H1 (cell line): ENCODE results near the gene CDK9. TPM values are rescaled to one million over a fixed set of nuclear protein-coding genes. Genes with fewer than 3 reads are reported as not detected.

Source experiments
- CTCF ChIA-PET: fragments of 300-600 bp; sonication (Branson Sonifier 250); formaldehyde crosslinking; loops from one replicate; lab custom pipeline; 2021; ENCODE audit not compliant: partially characterized antibody; lab: Charles Lee
- POLR2A ChIA-PET: fragments of 300-600 bp; sonication (Branson Sonifier 250); formaldehyde crosslinking; loops from one replicate; lab custom pipeline; 2021; ENCODE audit warnings: inconsistent platforms; ENCODE audit not compliant: partially characterized antibody; lab: Charles Lee
- DNase-seq, 2 experiments: peaks; one replicate each; pipeline versions ENCODE4 v3.0.0 to v3.0.0-alpha.2; 2010 to 2022; ENCODE audit warnings: low spot score in 2 of 2, low read depth in 1 of 2, mixed read lengths in 1 of 2
- FAIRE-seq: peaks from 2 replicates; lab custom pipeline; 2011; peaks lifted over from hg19 to GRCh38; lab: Jason Lieb, UNC
- H2AFZ ChIP-seq: 2 replicates; pipeline ENCODE4 v1.8.1; 2012; ENCODE audit warnings: low read length, inconsistent platforms
- H2AK5ac ChIP-seq: 2 replicates; pipeline ENCODE4 v1.6.1; 2013; ENCODE audit warnings: low read depth, low read length
- H2BK120ac ChIP-seq: replicated peaks from 2 replicates; pipeline ENCODE3; 2013; ENCODE audit warnings: low read depth, low read length, inconsistent platforms
- H2BK12ac ChIP-seq: 2 replicates; pipeline ENCODE4 v1.6.1; 2013; ENCODE audit warnings: low read depth, low read length
- H2BK15ac ChIP-seq: 2 replicates; pipeline ENCODE4 v1.6.1; 2013; ENCODE audit warnings: low read length
- H2BK20ac ChIP-seq: 2 replicates; pipeline ENCODE4 v1.6.1; 2013; ENCODE audit warnings: low read length
- H2BK5ac ChIP-seq: 2 replicates; pipeline ENCODE4 v1.6.1; 2013; ENCODE audit warnings: low read depth, low read length
- H3K14ac ChIP-seq: 2 replicates; pipeline ENCODE4 v1.6.1; 2013; ENCODE audit warnings: inconsistent platforms; ENCODE audit not compliant: insufficient read length
- H3K18ac ChIP-seq: 2 replicates; pipeline ENCODE4 v1.6.1; 2013; ENCODE audit warnings: low read length; ENCODE audit errors: extremely low read depth
- H3K23ac ChIP-seq: 2 replicates; pipeline ENCODE4 v1.6.1; 2013; ENCODE audit warnings: inconsistent platforms; ENCODE audit not compliant: insufficient read length
- H3K23me2 ChIP-seq: 2 replicates; pipeline ENCODE4 v1.6.1; 2013; ENCODE audit warnings: low read depth, low read length
- H3K27ac ChIP-seq: 2 replicates; pipeline ENCODE4 v1.6.1; 2011; ENCODE audit warnings: low read depth, low read length, inconsistent platforms
- H3K27me3 ChIP-seq, 4 experiments: replicated peaks in 1 of 4; 1 replicate in 1 of 4; 2 replicates in 3 of 4; pipeline versions ENCODE4 v1.6.1 to v1.8.1; 2011 to 2013; ENCODE audit warnings: low read length in 3 of 4, mild to moderate bottlenecking in 3 of 4, inconsistent platforms in 2 of 4, mixed read lengths in 2 of 4, moderate library complexity in 1 of 4; ENCODE audit not compliant: control insufficient read depth in 3 of 4, insufficient read depth in 3 of 4; ENCODE audit errors: extremely low read depth in 1 of 4
- H3K36me3 ChIP-seq, 4 experiments: 2 replicates each; pipeline versions ENCODE4 v1.6.1 to v1.8.1; 2011 to 2013; ENCODE audit warnings: mild to moderate bottlenecking in 4 of 4, low read length in 3 of 4, moderate library complexity in 2 of 4, control low read depth in 1 of 4, inconsistent platforms in 1 of 4; ENCODE audit not compliant: insufficient read depth in 4 of 4, control insufficient read depth in 2 of 4
- H3K4ac ChIP-seq: replicated peaks from 2 replicates; pipeline ENCODE3; 2013; ENCODE audit warnings: low read length, low read depth, mixed read lengths, inconsistent platforms; ENCODE audit not compliant: insufficient read length
- H3K4me1 ChIP-seq, 4 experiments: replicated peaks in 1 of 4; 1 replicate in 1 of 4; 2 replicates in 3 of 4; pipeline versions ENCODE4 v1.6.1 to v1.8.1; 2011 to 2013; ENCODE audit warnings: low read length in 3 of 4, inconsistent platforms in 2 of 4, mixed read lengths in 1 of 4; ENCODE audit not compliant: insufficient read depth in 4 of 4, control insufficient read depth in 3 of 4
- H3K4me2 ChIP-seq, 2 experiments: 2 replicates each; pipeline versions ENCODE4 v1.6.1 to v1.8.1; 2011 to 2013; ENCODE audit warnings: low read depth in 2 of 2, low read length in 2 of 2, control low read depth in 1 of 2, inconsistent platforms in 1 of 2, mild to moderate bottlenecking in 1 of 2; ENCODE audit not compliant: insufficient read depth in 1 of 2
- H3K4me3 ChIP-seq, 4 experiments: fragments of 200-600, 300-600 bp in 1 of 4; sonication (generic), shearing (Covaris generic), sonication (Bioruptor Twin) in 1 of 4; 2 replicates each; pipeline versions ENCODE4 v1.5.1 to v1.8.1; 2011 to 2016; ENCODE audit warnings: low read length in 4 of 4, low read depth in 3 of 4, control low read depth in 2 of 4, inconsistent platforms in 2 of 4, mild to moderate bottlenecking in 2 of 4, mixed read lengths in 1 of 4, moderate library complexity in 1 of 4; ENCODE audit not compliant: insufficient read depth in 2 of 4; ENCODE audit errors: extremely low read depth in 1 of 4
- H3K56ac ChIP-seq: replicated peaks from 2 replicates; pipeline ENCODE3; 2013; ENCODE audit warnings: low read depth, mild to moderate bottlenecking, mixed read lengths, low read length, inconsistent platforms; ENCODE audit not compliant: insufficient read length
- H3K79me1 ChIP-seq: 2 replicates; pipeline ENCODE4 v1.6.1; 2013; ENCODE audit warnings: low read depth, low read length, control low read depth
- H3K79me2 ChIP-seq, 2 experiments: 2 replicates each; pipeline versions ENCODE4 v1.6.1 to v1.8.1; 2012 to 2013; ENCODE audit warnings: low read length in 2 of 2, mild to moderate bottlenecking in 2 of 2, inconsistent platforms in 1 of 2; ENCODE audit not compliant: insufficient read depth in 2 of 2, control insufficient read depth in 1 of 2
- H3K9ac ChIP-seq, 4 experiments: replicated peaks in 1 of 4; 1 replicate in 1 of 4; 2 replicates in 3 of 4; pipeline versions ENCODE4 v1.6.1 to v1.8.1; 2011 to 2013; ENCODE audit warnings: low read depth in 3 of 4, low read length in 3 of 4, control low read depth in 2 of 4, mild to moderate bottlenecking in 2 of 4, moderate library complexity in 2 of 4, inconsistent platforms in 1 of 4; ENCODE audit errors: extremely low read depth in 1 of 4
- H3K9me3 ChIP-seq, 2 experiments: 2 replicates each; pipeline versions ENCODE4 v1.6.1 to v1.8.1; 2012 to 2013; ENCODE audit warnings: mild to moderate bottlenecking in 2 of 2, moderate library complexity in 2 of 2, control low read depth in 1 of 2, inconsistent platforms in 1 of 2, low read depth in 1 of 2, low read length in 1 of 2, mixed read lengths in 1 of 2; ENCODE audit not compliant: insufficient read depth in 2 of 2
- H4K20me1 ChIP-seq, 2 experiments: replicated peaks in 1 of 2; 2 replicates each; pipeline versions ENCODE3 to v1.8.1; 2011 to 2013; ENCODE audit warnings: inconsistent platforms in 2 of 2, low read length in 2 of 2, mild to moderate bottlenecking in 1 of 2; ENCODE audit not compliant: insufficient read depth in 2 of 2, control insufficient read depth in 1 of 2
- H4K5ac ChIP-seq: 2 replicates; pipeline ENCODE4 v1.6.1; 2013; ENCODE audit warnings: low read length, low read depth, mixed read lengths, inconsistent platforms; ENCODE audit not compliant: insufficient read length
- H4K8ac ChIP-seq: 2 replicates; pipeline ENCODE4 v1.8.0; 2013; ENCODE audit warnings: mild to moderate bottlenecking, moderate library complexity, low read length, inconsistent platforms; ENCODE audit not compliant: insufficient read depth; ENCODE audit errors: extremely low read depth
- H4K91ac ChIP-seq: replicated peaks from 2 replicates; pipeline ENCODE3; 2013; ENCODE audit warnings: low read length, mixed read lengths, inconsistent platforms; ENCODE audit not compliant: insufficient read length
- BCL11A ChIP-seq, 2 experiments: IDR thresholded peaks; one replicate each; pipeline ENCODE4 v1.6.1; 2011; ENCODE audit warnings: low read depth in 2 of 2, low read length in 2 of 2, mild to moderate bottlenecking in 2 of 2
- BRCA1 ChIP-seq: IDR thresholded peaks from 2 replicates; pipeline ENCODE4 v1.6.1; 2012; ENCODE audit warnings: low read depth, low read length, improper control_type of control experiment
- CBX5 ChIP-seq: fragments of 300-800, 300-1000 bp; sonication (generic); IDR thresholded peaks from 2 replicates; pipeline ENCODE4 v1.7.1; 2016; ENCODE audit warnings: antibody characterized with exemption, low read length, low read depth
- EP300 ChIP-seq, 2 experiments: IDR thresholded peaks; 1 replicate in 1 of 2; 2 replicates in 1 of 2; pipeline ENCODE4 v1.6.1; 2011 to 2012; ENCODE audit warnings: low read depth in 2 of 2, low read length in 2 of 2, mild to moderate bottlenecking in 2 of 2, borderline replicate concordance in 1 of 2, inconsistent platforms in 1 of 2, moderate library complexity in 1 of 2
- HDAC6 ChIP-seq: IDR thresholded peaks from one replicate; pipeline ENCODE4 v1.7.1; 2012; ENCODE audit warnings: low read depth, mild to moderate bottlenecking, inconsistent platforms, low read length, moderate library complexity
- KDM4A ChIP-seq: IDR thresholded peaks from one replicate; pipeline ENCODE4 v1.7.1; 2012; ENCODE audit warnings: low read depth, mild to moderate bottlenecking, moderate library complexity, low read length, inconsistent platforms; ENCODE audit not compliant: severe bottlenecking
- SIRT6 ChIP-seq: IDR thresholded peaks from one replicate; pipeline ENCODE4 v1.7.1; 2012; ENCODE audit warnings: low read length, inconsistent platforms
- TCF12 ChIP-seq: IDR thresholded peaks from 2 replicates; pipeline ENCODE4 v1.6.1; 2011; ENCODE audit warnings: low read depth, mild to moderate bottlenecking, low read length
- USF2 ChIP-seq: IDR thresholded peaks from 2 replicates; pipeline ENCODE4 v1.6.1; 2011; ENCODE audit warnings: low read length, improper control_type of control experiment
- ZNF274 ChIP-seq: IDR thresholded peaks from 2 replicates; pipeline ENCODE4 v1.7.0; 2012; ENCODE audit warnings: low read length, borderline replicate concordance; ENCODE audit errors: extremely low read depth
- WGBS, 2 experiments: shearing (Covaris generic) in 1 of 2; methylation state at CpG; one replicate each; pipeline versions ENCODE4 v1.1.6 to v1.1.7; 2013 to 2015; ENCODE audit warnings: low lambda C conversion rate in 2 of 2, mixed read lengths in 2 of 2, inconsistent platforms in 1 of 2, low coverage in 1 of 2, missing lambda C conversion rate in 1 of 2; ENCODE audit not compliant: insufficient replicate concordance in 2 of 2, insufficient coverage in 1 of 2, insufficient read length in 1 of 2; ENCODE audit errors: extremely low coverage in 1 of 2, missing lambda C conversion rate in 1 of 2; 5-methylcytosine and 5-hydroxymethylcytosine counted together
- polyA plus RNA-seq, 7 experiments: library from polyadenylated mRNA; depleted of rRNA in 3 of 7; stranded (reverse) in 5 of 7; unstranded in 2 of 7; fragments of >200 nt in 5 of 7; fragments of 200-250 nt in 2 of 7; gene quantifications; 1 replicate in 5 of 7; 2 replicates in 1 of 7; 4 replicates in 1 of 7; pipeline versions ENCODE4 v1.2.1 to v1.2.3, GENCODE V29; 2011 to 2013; ENCODE audit warnings: missing spikeins in 2 of 7, mixed read lengths in 2 of 7
- total RNA-seq: library from RNA; stranded (reverse); fragmentation: NEBNext Ultra II Directional; extraction: Animal tissue kit (Norgen Biotek cat#: 25700); gene quantifications from 2 replicates; pipeline ENCODE4 v1.2.1, GENCODE V29; 2021

CDK9 gene
- total and polyA plus RNA-seq, 2 of the 8 experiments (the other 6 are each of a cell fraction or from before 2014, with no cell fraction given), result 69.1 to 87.5 TPM

GRCh38 chr9:127783111-127784008 lies 2.5 kb upstream of the CDK9 start:
- CTCF ChIA-PET, result interaction anchor here (0.8 to 16.2 kb wide), 12 partner anchors 16 to 279 kb away, joined by 3 to 227 read pairs (median 4); partner anchors contain the start of gene TOR2A
- POLR2A ChIA-PET, result interaction anchor here (0.6 to 10.2 kb wide), 8 partner anchors 9 to 337 kb away, joined by 3 to 140 read pairs (median 4); partner anchors contain the start of gene FPGS
- TF ChIP-seq EP300 (IDR thresholded peaks at IDR 0.05; ENCODE audit: borderline replicate concordance in 1 of 2, low read depth in 2 of 2, low read length in 2 of 2), result no peak
- TF ChIP-seq KDM4A, result no peak
- TF ChIP-seq BRCA1, result no peak
- TF ChIP-seq TCF12, result no peak
- TF ChIP-seq HDAC6, result no peak
- TF ChIP-seq USF2, result no peak
- no peak for TF ChIP-seq SIRT6
- TF ChIP-seq CBX5, result no peak
- TF ChIP-seq BCL11A (IDR thresholded peaks at IDR 0.05; ENCODE audit: low read depth in 2 of 2, low read length in 2 of 2), result no peak
- no peak for TF ChIP-seq ZNF274

More at GRCh38 chr9:127783111-127784008, 2.5 kb upstream of the CDK9 start:
- H3K18ac ChIP-seq, result no peak overlapping the region
- H2BK120ac ChIP-seq, result no peak overlapping the region
- H3K4me2 ChIP-seq, result no peak overlapping the region
- H4K20me1 ChIP-seq, result peaks cover 7 to 12% of the 10 kb centered on the region in 2 experiments
- peak overlapping the region; percentile 71; the same call in 1 of the 2 replicates for H2BK12ac ChIP-seq
- H2BK15ac ChIP-seq, result peak overlapping the region; percentile 88
- H3K9me3 ChIP-seq, result no peaks in the 10 kb centered on the region
- peaks cover 12 to 13% (median 12%) of the 10 kb centered on the region in 4 experiments for H3K36me3 ChIP-seq
- H3K4me1 ChIP-seq, result peaks cover 0 to 17% (median 10%) of the 10 kb centered on the region in 4 experiments; a peak in 5 of 7 replicates
- H3K56ac ChIP-seq, result no peak overlapping the region
- no peak overlapping the region for H2AFZ ChIP-seq
- H4K91ac ChIP-seq, result no peak overlapping the region
- no peak overlapping the region for H3K9ac ChIP-seq
- no peak overlapping the region for H3K4me3 ChIP-seq
- H4K5ac ChIP-seq, result no peak overlapping the region
- no peak for FAIRE-seq
- no peak overlapping the region for H3K27ac ChIP-seq
- DNase-seq, result no peak
- peak overlapping the region; percentile 41 for H3K4ac ChIP-seq
- H3K79me1 ChIP-seq, result peaks cover 4% of the 10 kb centered on the region
- H2BK20ac ChIP-seq, result no peak overlapping the region
- peak overlapping the region; percentile 27 for H3K14ac ChIP-seq
- no peaks in the 10 kb centered on the region for H3K23me2 ChIP-seq
- no peak overlapping the region for H4K8ac ChIP-seq
- no peak overlapping the region for H2BK5ac ChIP-seq
- 90% methylated on average over 20 of the region's 20 CpGs; no CpG with 5 or more reads in 1 of the 2 experiments for WGBS, 2 experiments
- H3K23ac ChIP-seq, result no peak overlapping the region
- H3K79me2 ChIP-seq, result peaks cover 3 to 15% of the 10 kb centered on the region in 2 experiments; a peak in 2 of 4 replicates
- H2AK5ac ChIP-seq, result no peak overlapping the region
- H3K27me3 ChIP-seq, result no peaks in the 10 kb centered on the region
